Middle frontal gyrus (tissue), 1 donor: ENCODE data around the gene BAIAP2L2.
"Not testable (repeated sequence)": the region's sequence is repeated elsewhere in the genome, so short reads cannot be mapped to it uniquely, and the experiment has no call there.

Experiments used
- DNase-seq: peaks from one replicate; pipeline ENCODE4 v3.0.0-alpha.2; 2015; ENCODE audit warnings: low spot score; ENCODE audit errors: extremely low spot score

BAIAP2L2 gene

GRCh38 chr22:38081636-38081940, 28.9 kb downstream of the BAIAP2L2 start:
- no peak for DNase-seq

GRCh38 chr22:38080850-38081635, 29.4 kb downstream of the BAIAP2L2 start:
- no peak for DNase-seq

- DNase-seq, result no peak
Measured at GRCh38 chr22:38080474-38080849, 30.0 kb downstream of the BAIAP2L2 start.

DNA sequence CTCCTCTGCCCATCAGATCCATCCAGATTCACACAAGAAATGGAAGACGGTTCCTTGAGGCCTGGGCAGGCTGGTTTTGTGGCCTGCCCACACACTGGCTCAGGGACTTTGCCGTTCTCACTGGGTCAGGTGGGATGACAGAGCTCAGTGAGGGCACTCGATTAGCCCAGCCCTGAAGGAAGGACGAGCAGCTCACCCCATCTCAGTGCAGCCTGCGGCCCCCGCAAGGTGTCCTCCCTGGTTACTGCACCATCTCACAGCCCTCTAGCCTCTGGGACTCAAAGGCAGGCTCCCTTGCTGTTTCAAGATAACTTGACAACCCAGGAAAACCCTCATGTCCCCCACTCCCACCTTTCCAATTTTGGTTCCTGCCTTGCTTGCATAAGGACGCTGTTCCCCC, 30.7 kb downstream of the BAIAP2L2 start:
- DNase-seq, result no peak

DNA sequence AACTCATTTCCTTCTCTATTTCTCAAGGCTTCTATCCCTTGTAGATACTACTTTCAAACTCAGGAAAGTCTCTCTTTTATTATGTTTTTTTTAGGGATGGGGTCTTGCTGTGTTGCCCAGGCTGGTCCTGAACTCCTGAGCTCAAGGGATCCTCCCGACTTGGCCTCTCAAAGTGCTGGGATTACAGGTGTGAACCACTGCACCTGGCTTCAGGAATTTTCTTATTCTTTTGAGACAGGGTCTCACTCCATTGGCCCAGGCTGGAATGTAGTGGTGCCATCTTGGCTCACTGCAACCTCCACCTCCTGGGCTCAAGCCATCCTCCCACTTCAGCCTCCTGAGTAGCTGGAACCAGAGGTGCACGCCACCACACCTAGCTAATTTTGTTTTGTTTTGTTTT, 31.3 kb downstream of the BAIAP2L2 start:
- DNase-seq, result not testable (repeated sequence)

- no peak for DNase-seq
Measured at GRCh38 chr22:38078046-38078840, 32.2 kb downstream of the BAIAP2L2 start.

- DNase-seq, result no peak
Measured at GRCh38 chr22:38077595-38077994, 32.9 kb downstream of the BAIAP2L2 start.

GRCh38 chr22:38077096-38077495, 33.4 kb downstream of the BAIAP2L2 start:
- no peak for DNase-seq

GRCh38 chr22:38075961-38076360, 34.5 kb downstream of the BAIAP2L2 start:
- DNase-seq, result no peak

- DNase-seq, result no peak
Measured at GRCh38 chr22:38075105-38075825, 35.2 kb downstream of the BAIAP2L2 start.

GRCh38 chr22:38074181-38075104, 36.0 kb downstream of the BAIAP2L2 start:
- no peak for DNase-seq

DNA sequence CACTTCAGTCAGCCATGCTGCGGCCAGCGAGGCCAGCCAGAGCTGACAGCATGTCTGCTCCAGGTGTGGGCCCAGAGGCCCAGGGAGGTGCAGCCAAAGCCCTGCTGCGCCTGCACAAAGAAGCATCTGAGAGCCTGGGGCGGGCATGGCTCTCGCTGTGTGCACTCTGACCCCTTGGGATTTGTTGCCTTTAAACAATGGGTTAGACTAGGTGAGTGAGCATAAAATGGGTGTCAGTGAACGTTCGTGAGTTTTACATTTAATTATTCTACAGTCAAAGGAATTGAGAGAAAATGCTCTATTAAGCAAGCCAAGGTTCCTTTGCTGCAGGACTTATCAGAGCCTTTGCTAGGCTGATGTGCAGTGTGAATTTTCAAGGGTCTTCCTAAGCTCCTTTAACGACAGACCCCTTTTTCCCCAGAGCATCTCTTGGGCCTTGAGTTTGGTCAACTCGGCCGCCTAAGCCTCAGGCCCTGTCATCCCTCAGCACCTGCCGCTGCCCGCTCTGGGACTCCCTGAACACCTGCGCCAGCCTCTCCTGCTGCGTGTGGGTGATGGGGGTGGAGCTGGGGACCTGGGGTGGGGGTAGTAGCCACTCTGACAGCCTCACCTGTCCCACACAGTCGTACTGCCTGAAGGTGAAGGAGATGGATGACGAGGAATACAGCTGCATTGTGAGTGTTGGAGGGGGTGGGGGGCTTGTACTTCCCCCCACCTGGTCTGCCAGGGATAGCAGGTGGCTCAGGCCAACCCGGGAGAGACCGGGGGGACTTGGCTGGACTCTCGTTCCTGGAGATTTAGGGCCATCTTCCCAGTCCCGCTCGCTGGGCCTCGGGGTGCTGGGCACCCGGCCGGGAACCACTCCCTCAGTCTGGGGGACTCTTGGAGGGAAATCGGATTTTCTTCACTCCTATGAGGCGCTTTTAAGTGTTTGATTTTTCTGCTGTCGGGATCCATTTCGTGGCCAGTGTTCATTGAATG, 37.0 kb downstream of the BAIAP2L2 start:
- DNase-seq, result no peak

GRCh38 chr22:38072322-38073149, 37.9 kb downstream of the BAIAP2L2 start:
- no peak for DNase-seq

DNA sequence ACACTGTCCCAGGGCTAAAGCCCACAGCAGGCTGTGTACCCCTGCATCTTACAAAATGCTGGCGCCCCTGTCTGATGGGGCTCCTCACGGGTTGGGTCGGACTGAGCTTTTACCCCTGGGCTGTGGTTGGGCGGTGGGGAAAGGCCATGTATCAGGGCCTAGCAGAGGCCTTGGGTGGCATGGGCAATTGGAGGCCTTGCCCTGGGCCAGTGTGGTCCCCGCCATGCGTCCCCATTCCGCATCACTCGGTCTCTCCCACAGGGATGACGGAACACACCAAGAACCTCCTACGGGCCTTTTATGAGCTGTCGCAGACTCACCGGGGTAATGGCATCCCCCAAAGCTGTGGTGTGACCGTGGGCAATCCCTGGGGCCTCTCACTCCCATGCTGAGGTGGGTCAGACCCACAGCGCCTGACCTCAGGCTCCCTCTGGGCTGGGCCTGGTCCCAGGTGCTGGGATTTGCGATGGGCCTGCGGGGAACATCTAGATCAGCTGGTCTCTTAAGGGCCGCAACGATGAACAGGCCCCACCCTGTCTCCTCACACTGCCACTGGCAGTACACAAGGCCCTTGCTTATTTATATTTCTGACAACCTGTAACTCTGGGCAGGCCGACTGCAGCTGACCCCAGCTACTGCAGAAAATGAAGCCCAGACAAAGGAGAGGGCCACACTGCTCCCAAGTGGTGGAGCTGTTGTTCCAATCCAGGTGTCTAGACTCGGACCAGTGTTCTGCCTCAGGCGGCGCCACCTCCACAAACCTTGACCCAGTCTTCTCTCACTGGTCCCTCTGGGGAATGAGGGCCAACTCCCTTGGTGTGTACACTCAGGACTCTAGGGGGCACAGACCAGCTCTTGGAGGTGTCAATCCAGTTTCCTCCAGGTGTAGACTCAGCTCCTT, 38.8 kb downstream of the BAIAP2L2 start:
- no peak for DNase-seq

DNA sequence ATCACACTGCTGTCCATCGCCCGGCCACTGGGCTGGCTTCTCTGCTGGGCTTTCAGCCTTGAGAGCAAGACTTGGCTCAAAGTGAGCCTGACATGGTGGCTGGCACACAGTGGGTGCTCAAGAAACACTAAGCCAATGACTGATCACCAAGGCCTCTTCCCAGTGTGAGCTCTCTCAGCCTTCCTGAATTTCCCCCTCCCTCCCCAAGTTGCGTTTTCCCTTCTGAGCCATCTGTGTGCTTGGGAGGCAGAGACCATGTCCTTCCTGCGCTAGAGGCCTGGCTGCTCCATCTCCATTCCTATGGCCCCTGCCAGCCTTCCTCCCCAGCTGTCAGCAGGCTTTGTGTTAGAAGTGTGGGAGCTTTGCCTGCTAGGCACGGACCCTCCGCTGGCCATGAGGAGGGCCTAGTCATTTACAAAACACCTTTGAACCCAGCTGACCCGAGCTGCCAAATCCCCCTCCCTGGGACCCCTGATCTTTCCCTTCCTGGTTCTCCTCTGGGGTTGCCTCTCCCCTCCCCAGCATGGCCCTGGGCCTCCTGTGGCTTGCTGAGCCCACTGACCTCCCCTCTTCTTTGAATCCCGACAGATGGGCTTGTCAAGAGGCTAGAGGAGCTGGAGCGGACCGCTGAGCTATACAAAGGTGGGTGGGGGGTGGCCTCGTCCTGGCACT, 40.1 kb downstream of the BAIAP2L2 start:
- DNase-seq, result no peak

- peak; percentile 83 for DNase-seq
Measured at GRCh38 chr22:38069372-38070249, 40.9 kb downstream of the BAIAP2L2 start.
